GM12872 (cell line): ENCODE measurements around the gene PLA2G4A.

Experiments used
- CTCF ChIP-seq: IDR thresholded peaks from 3 replicates; pipeline ENCODE4 v1.5.1; 2011; ENCODE audit warnings: low read depth, mild to moderate bottlenecking, low read length, moderate library complexity; ENCODE audit not compliant: insufficient read depth

PLA2G4A gene

GRCh38 chr1:186925881-186926669, 97.3 kb downstream of the PLA2G4A start:
- no peak for TF ChIP-seq CTCF

- no peak for TF ChIP-seq CTCF
These were observed 99.1 kb downstream of the PLA2G4A start for GRCh38 chr1:186927884-186928283.

- no peak for TF ChIP-seq CTCF
These were observed 101.5 kb downstream of the PLA2G4A start for GRCh38 chr1:186930238-186930637.

- no peak for TF ChIP-seq CTCF
These were observed 108.4 kb downstream of the PLA2G4A start for GRCh38 chr1:186937016-186937670.

GRCh38 chr1:186943891-186944686, 115.3 kb downstream of the PLA2G4A start:
- no peak for TF ChIP-seq CTCF

- no peak for TF ChIP-seq CTCF
These were observed 116.4 kb downstream of the PLA2G4A start for GRCh38 chr1:186945146-186945545.

- no peak for TF ChIP-seq CTCF
These were observed 119.8 kb downstream of the PLA2G4A start for GRCh38 chr1:186948535-186948934.
